Measurements from ENCODE around the gene CRLF3.
A peak's percentile ranks its signal among the peaks of the same experiment; 100 is the strongest.
"Not testable (repeated sequence)": the region's sequence is repeated elsewhere in the genome, so short reads cannot be mapped to it uniquely, and the experiment has no call there.

Gene CRLF3

GRCh38 chr17:30735206-30735605, 89.3 kb downstream of the CRLF3 start:
- not testable (repeated sequence) for H3F3A ChIP-seq (ENCODE audit: control insufficient read depth, insufficient read depth); H3K27me3 ChIP-seq (ENCODE audit: control insufficient read depth, low read length); H3K4me2 ChIP-seq (ENCODE audit: low read length); H3K4me3 ChIP-seq (ENCODE audit: low read length); H3K9me2 ChIP-seq (replicated peaks; ENCODE audit: control insufficient read depth, low read length); H4K20me1 ChIP-seq (ENCODE audit: control insufficient read depth, insufficient read depth, low read depth, low read length); H3K27ac ChIP-seq (ENCODE audit: low read depth, low read length); H3K9me3 ChIP-seq (ENCODE audit: control insufficient read depth, insufficient read depth, low read length)
- Histone ChIP-seq H3K4me1 (ENCODE audit: control insufficient read depth, low read length) (peaks cover 18% of the 10 kb centered on the region), H3K36me3 (ENCODE audit: control insufficient read depth, low read length) (peaks cover 59% of the 10 kb centered on the region), H3K79me2 (ENCODE audit: control insufficient read depth, low read length) (peaks cover 91% of the 10 kb centered on the region)

GRCh38 chr17:30734153-30734552, 90.3 kb downstream of the CRLF3 start:
- H3K4me1 ChIP-seq (ENCODE audit: control insufficient read depth, low read length), result peaks cover 29% of the 10 kb centered on the region
- not testable (repeated sequence) for H3K27me3 ChIP-seq (ENCODE audit: control insufficient read depth, low read length); H4K20me1 ChIP-seq (ENCODE audit: control insufficient read depth, insufficient read depth, low read depth, low read length); H3F3A ChIP-seq (ENCODE audit: control insufficient read depth, insufficient read depth); H3K9me2 ChIP-seq (replicated peaks; ENCODE audit: control insufficient read depth, low read length); H3K4me3 ChIP-seq (ENCODE audit: low read length); H3K9me3 ChIP-seq (ENCODE audit: control insufficient read depth, insufficient read depth, low read length); H3K27ac ChIP-seq (ENCODE audit: low read depth, low read length)
- H3K36me3 ChIP-seq (ENCODE audit: control insufficient read depth, low read length), result peaks cover 53% of the 10 kb centered on the region
- peaks cover 93% of the 10 kb centered on the region for H3K79me2 ChIP-seq (ENCODE audit: control insufficient read depth, low read length)
- peak overlapping the region; percentile 39 for H3K4me2 ChIP-seq (ENCODE audit: low read length)

Data from DOHH2 (cell line).